Transverse colon (tissue), 4 donors: ENCODE data around the gene DEPP1. TPM values are rescaled to one million over a fixed set of nuclear protein-coding genes. Genes with fewer than 3 reads are reported as not detected.

ENCODE experiments used
- DNase-seq: peaks from one replicate; pipeline ENCODE4 v3.0.0-alpha.2; 2019
- H3K27ac ChIP-seq, 4 donors: fragments of 200-600 bp; sonication (generic); 2 replicates each; pipeline ENCODE4 v1.5.1; 2016 to 2018; ENCODE audit warnings: inconsistent platforms in 4 of 4
- H3K27me3 ChIP-seq: fragments of 200-600 bp; sonication (generic); 2 replicates; pipeline ENCODE4 v1.5.1; 2017; ENCODE audit warnings: inconsistent platforms
- H3K36me3 ChIP-seq, 4 donors: fragments of 200-600 bp; sonication (generic); 2 replicates each; pipeline ENCODE4 v1.5.1; 2017 to 2019; ENCODE audit warnings: inconsistent platforms in 4 of 4
- H3K4me1 ChIP-seq, 4 donors: fragments of 200-600 bp; sonication (generic); 2 replicates each; pipeline ENCODE4 v1.5.1; 2017 to 2020; ENCODE audit warnings: inconsistent platforms in 4 of 4
- H3K4me3 ChIP-seq, 4 donors: fragments of 200-600 bp; sonication (generic); 1 replicate in 1 of 4; 2 replicates in 3 of 4; pipeline versions ENCODE4 v1.5.1 to v1.6.1; 2017 to 2019; ENCODE audit warnings: inconsistent platforms in 4 of 4
- H3K9me3 ChIP-seq, 2 donors: fragments of 200-600 bp; sonication (generic); 2 replicates each; pipeline ENCODE4 v1.5.1; 2017 to 2019; ENCODE audit warnings: inconsistent platforms in 2 of 2
- CTCF ChIP-seq, 5 experiments: fragments of 200-600 bp in 3 of 5; fragments of 450-650 bp in 2 of 5; sonication (generic) in 3 of 5; IDR thresholded peaks; 1 replicate in 2 of 5; 2 replicates in 3 of 5; pipeline ENCODE4 v1.5.1; 2016 to 2017; ENCODE audit warnings: antibody characterized with exemption in 5 of 5, inconsistent platforms in 3 of 5, mild to moderate bottlenecking in 2 of 5, moderate library complexity in 1 of 5
- EP300 ChIP-seq: sonication (generic); formaldehyde crosslinking; IDR thresholded peaks from one replicate; pipeline ENCODE4 v1.6.1; 2017; ENCODE audit warnings: antibody characterized with exemption, low read depth
- POLR2A ChIP-seq: fragments of 450-650 bp; IDR thresholded peaks from one replicate; pipeline ENCODE4 v1.6.1; 2016; ENCODE audit warnings: antibody characterized with exemption, mild to moderate bottlenecking, moderate library complexity
- POLR2AphosphoS5 ChIP-seq, 3 donors: sonication (generic); formaldehyde crosslinking; IDR thresholded peaks; one replicate each; pipeline ENCODE4 v1.6.1; 2016; ENCODE audit warnings: antibody characterized with exemption in 3 of 3
- WGBS, 2 donors: methylation state at CpG; one replicate each; pipeline ENCODE4 v1.1.5; 2018; ENCODE audit warnings: low coverage in 1 of 2; 5-methylcytosine and 5-hydroxymethylcytosine counted together
- in situ Hi-C, 4 donors: fragments of 200-750 bp; cut with MboI; loops; one replicate each; pipeline versions ENCODE4 v1.15.0 to v1.15.1; 2017; ENCODE audit warnings: low sequenced_read_pairs in 3 of 4, low pct_ligation_motif_present in 1 of 4, low pct_unique_long_range_greater_than_20kb in 1 of 4
- intact Hi-C: fragments of 100-400 bp; cut with DNase I; formaldehyde crosslinking; loops from one replicate; pipeline ENCODE4 v1.15.1; 2023; ENCODE audit warnings: low total_unique reads
- total RNA-seq, 4 donors: library from RNA; depleted of rRNA; stranded (reverse); fragments of >200 nt; gene quantifications; one replicate each; pipeline ENCODE4 v1.1.0, GENCODE V29; 2016

DEPP1 gene
- total RNA-seq, 4 donors from 2014 or later, result 14.6 to 109 (median 76.6) TPM

- DNase-seq, result peak; percentile 79
- TF ChIP-seq CTCF (IDR thresholded peaks at IDR 0.05), result peak; percentile 83 to 98 (median 96)
- peak; percentile 56 for TF ChIP-seq POLR2A
- peak; percentile 1 to 54 (median 47) for TF ChIP-seq POLR2AphosphoS5 (IDR thresholded peaks at IDR 0.05)
- TF ChIP-seq EP300, result no peak
- 2% methylated on average over 46 of the region's 46 CpGs; no CpG with 5 or more reads in 1 of the 2 donors for WGBS, 2 donors
- Histone ChIP-seq H3K36me3 (no peaks in the 10 kb centered on the region), H3K4me3 (peak overlapping the region; percentile 8 to 59 (median 34)), H3K27ac (peak overlapping the region; percentile 87 to 95 (median 87)), H3K27me3 (no peaks in the 10 kb centered on the region), H3K4me1 (peaks cover 11 to 51% (median 47%) of the 10 kb centered on the region in 4 donors), H3K9me3 (no peaks in the 10 kb centered on the region)
- in situ Hi-C loops, result loop anchor here in 1 of 4 donors (5.0 kb wide), 1 partner anchor 43 kb away; no protein-coding TSS in a partner anchor
- intact Hi-C loops, result loop anchor here (2.0 kb wide), 1 partner anchor 42 kb away; no protein-coding TSS in a partner anchor
Observed at GRCh38 chr10:44974628-44975430, 3.8 kb downstream of the DEPP1 start.

- H3K9me3 ChIP-seq, result no peaks in the 10 kb centered on the region
- in situ Hi-C loops, result loop anchor here in 1 of 4 donors (5.0 kb wide), 1 partner anchor 42 kb away; no protein-coding TSS in a partner anchor
Observed at GRCh38 chr10:44974082-44974627, 4.5 kb downstream of the DEPP1 start.

GRCh38 chr10:44973323-44974081 lies 5.1 kb downstream of the DEPP1 start:
- Histone ChIP-seq H3K27ac (peak overlapping the region; percentile 87 to 95 (median 87)), H3K4me3 (no peak overlapping the region), H3K9me3 (no peaks in the 10 kb centered on the region), H3K27me3 (no peaks in the 10 kb centered on the region), H3K36me3 (no peaks in the 10 kb centered on the region), H3K4me1 (peaks cover 0 to 40% (median 35%) of the 10 kb centered on the region in 4 donors)
- DNase-seq, result no peak
- in situ Hi-C loops, result loop anchor here in 1 of 4 donors (5.0 kb wide), 1 partner anchor 41 kb away; no protein-coding TSS in a partner anchor
- TF ChIP-seq POLR2A (no peak), CTCF (IDR thresholded peaks at IDR 0.05) (no peak), EP300 (no peak), POLR2AphosphoS5 (IDR thresholded peaks at IDR 0.05) (no peak)
- 68% methylated on average over 18 of the region's 18 CpGs; no CpG with 5 or more reads in 1 of the 2 donors for WGBS, 2 donors
- intact Hi-C loops, result loop anchor here (2.0 kb wide), 1 partner anchor 41 kb away; no protein-coding TSS in a partner anchor

More at GRCh38 chr10:44974082-44974627, 4.5 kb downstream of the DEPP1 start:
- H3K27ac ChIP-seq, result peak overlapping the region; percentile 87 to 95 (median 87)
- 0% methylated on average over 1 of the region's 7 CpGs; no CpG with 5 or more reads in 1 of the 2 donors for WGBS, 2 donors
- no peak for DNase-seq
- H3K4me3 ChIP-seq, result peak overlapping the region in 3 of 4 donors; percentile 28 to 59 (median 41)
- H3K27me3 ChIP-seq, result no peaks in the 10 kb centered on the region
- intact Hi-C loops, result loop anchor here (2.0 kb wide), 1 partner anchor 41 kb away; no protein-coding TSS in a partner anchor
- H3K4me1 ChIP-seq, result peaks cover 4 to 44% (median 41%) of the 10 kb centered on the region in 4 donors
- H3K36me3 ChIP-seq, result no peaks in the 10 kb centered on the region
- TF ChIP-seq POLR2A, result no peak
- no peak for TF ChIP-seq CTCF (IDR thresholded peaks at IDR 0.05)
- no peak for TF ChIP-seq EP300
- TF ChIP-seq POLR2AphosphoS5 (IDR thresholded peaks at IDR 0.05), result no peak
